OCI-LY1 (cell line): ENCODE measurements around the gene AMOTL1.

Source experiments
- H2AFZ ChIP-seq: fragments of 200-600 bp; sonication (generic), shearing (Covaris generic); 2 replicates; pipeline ENCODE4 v1.6.0; 2014; ENCODE audit warnings: antibody characterized with exemption, mild to moderate bottlenecking, low read length
- H3F3A ChIP-seq: fragments of 200-600 bp; sonication (generic), shearing (Covaris generic); 2 replicates; pipeline ENCODE4 v1.6.0; 2014; ENCODE audit warnings: mild to moderate bottlenecking, antibody characterized with exemption, low read length, moderate library complexity; ENCODE audit not compliant: insufficient read depth
- H3K27ac ChIP-seq: fragments of 200-600 bp; sonication (generic); 2 replicates; pipeline ENCODE4 v1.5.1; 2014; ENCODE audit warnings: low read length, mixed run types, mild to moderate bottlenecking, low read depth; ENCODE audit not compliant: poor library complexity, severe bottlenecking
- H3K27me3 ChIP-seq: fragments of 200-600 bp; sonication (generic); 2 replicates; pipeline ENCODE4 v1.6.0; 2014; ENCODE audit warnings: antibody characterized with exemption, mild to moderate bottlenecking, low read length, moderate library complexity; ENCODE audit not compliant: insufficient read depth
- H3K36me3 ChIP-seq: fragments of 200-600 bp; sonication (generic); 2 replicates; pipeline ENCODE4 v1.6.1; 2014; ENCODE audit warnings: mild to moderate bottlenecking, antibody characterized with exemption, low read length, moderate library complexity, mixed read lengths; ENCODE audit not compliant: insufficient read depth
- H3K4me1 ChIP-seq: fragments of 200-600 bp; sonication (generic); 2 replicates; pipeline ENCODE4 v1.5.1; 2014; ENCODE audit warnings: mild to moderate bottlenecking, low read length, moderate library complexity; ENCODE audit not compliant: insufficient read depth, severe bottlenecking
- H3K4me2 ChIP-seq: fragments of 200-600 bp; sonication (generic), shearing (Covaris generic); 2 replicates; pipeline ENCODE4 v1.6.1; 2014; ENCODE audit warnings: low read length
- H3K4me3 ChIP-seq: fragments of 200-600 bp; sonication (generic); 2 replicates; pipeline ENCODE4 v1.5.1; 2014; ENCODE audit warnings: low read length, low read depth, mild to moderate bottlenecking, mixed read lengths; ENCODE audit not compliant: poor library complexity, severe bottlenecking
- H3K79me2 ChIP-seq: fragments of 200-600 bp; shearing (Covaris generic); 2 replicates; pipeline ENCODE4 v1.6.1; 2016; ENCODE audit warnings: mixed run types, low read length, mixed read lengths; ENCODE audit not compliant: insufficient read depth
- H3K9ac ChIP-seq: fragments of 200-600 bp; sonication (generic), shearing (Covaris generic); 2 replicates; pipeline ENCODE4 v1.6.1; 2014; ENCODE audit warnings: mild to moderate bottlenecking, low read length, mixed read lengths
- H3K9me2 ChIP-seq: fragments of 200-600 bp; sonication (generic), shearing (Covaris generic); 2 replicates; pipeline ENCODE4 v1.6.1; 2014; ENCODE audit warnings: low read depth, mild to moderate bottlenecking, low read length, mixed read lengths
- H3K9me3 ChIP-seq: fragments of 200-600 bp; shearing (Covaris generic); 2 replicates; pipeline ENCODE4 v1.6.1; 2014; ENCODE audit warnings: low read length, mixed read lengths
- H4K20me1 ChIP-seq: fragments of 200-600 bp; sonication (generic), shearing (Covaris generic); 2 replicates; pipeline ENCODE4 v1.6.0; 2016; ENCODE audit warnings: mild to moderate bottlenecking, low read length; ENCODE audit not compliant: insufficient read depth
- CTCF ChIP-seq: fragments of 200-600 bp; sonication (generic), shearing (Covaris generic); IDR thresholded peaks from 2 replicates; pipeline ENCODE4 v1.5.1; 2017; ENCODE audit warnings: mild to moderate bottlenecking, antibody characterized with exemption, low read length, moderate library complexity, mixed read lengths
- EZH2 ChIP-seq: fragments of 200-600 bp; sonication (generic), shearing (Covaris generic); IDR thresholded peaks from 2 replicates; pipeline ENCODE4 v1.8.0; 2017; ENCODE audit warnings: borderline replicate concordance, mixed run types, mild to moderate bottlenecking, antibody characterized with exemption, low read length, moderate library complexity, mixed read lengths

Gene AMOTL1

GRCh38 chr11:94868468-94868867 is 100.3 kb downstream of the AMOTL1 start:
- Histone ChIP-seq H3K36me3 (no peaks in the 10 kb centered on the region), H3K4me3 (no peak overlapping the region), H3F3A (no peaks in the 10 kb centered on the region), H4K20me1 (no peaks in the 10 kb centered on the region), H3K9me2 (no peaks in the 10 kb centered on the region), H3K27ac (no peak overlapping the region), H2AFZ (no peak overlapping the region), H3K4me2 (no peak overlapping the region), H3K27me3 (no peaks in the 10 kb centered on the region), H3K9me3 (no peaks in the 10 kb centered on the region), H3K4me1 (no peaks in the 10 kb centered on the region), H3K79me2 (no peaks in the 10 kb centered on the region), H3K9ac (no peak overlapping the region)
- TF ChIP-seq CTCF: no peak
- no peak for TF ChIP-seq EZH2

GRCh38 chr11:94869186-94869585 is 101.0 kb downstream of the AMOTL1 start:
- Histone ChIP-seq H3K4me1 (no peaks in the 10 kb centered on the region), H2AFZ (no peak overlapping the region), H3K36me3 (no peaks in the 10 kb centered on the region), H3K9me2 (no peaks in the 10 kb centered on the region), H3F3A (no peaks in the 10 kb centered on the region), H3K27ac (no peak overlapping the region), H3K27me3 (no peaks in the 10 kb centered on the region), H3K79me2 (no peaks in the 10 kb centered on the region), H3K9me3 (no peaks in the 10 kb centered on the region), H4K20me1 (no peaks in the 10 kb centered on the region), H3K4me3 (no peak overlapping the region), H3K4me2 (no peak overlapping the region), H3K9ac (no peak overlapping the region)
- TF ChIP-seq EZH2 (no peak), CTCF (no peak)

GRCh38 chr11:94870422-94870821 is 102.3 kb downstream of the AMOTL1 start:
- Histone ChIP-seq H3K4me3 (no peak overlapping the region), H3K27me3 (no peaks in the 10 kb centered on the region), H3K4me2 (no peak overlapping the region), H2AFZ (no peak overlapping the region), H3K9me3 (no peaks in the 10 kb centered on the region), H3K9ac (no peak overlapping the region), H3F3A (no peaks in the 10 kb centered on the region), H4K20me1 (no peaks in the 10 kb centered on the region), H3K79me2 (no peaks in the 10 kb centered on the region), H3K9me2 (no peaks in the 10 kb centered on the region), H3K4me1 (no peaks in the 10 kb centered on the region), H3K27ac (no peak overlapping the region), H3K36me3 (no peaks in the 10 kb centered on the region)
- TF ChIP-seq EZH2: no peak

- no peaks in the 10 kb centered on the region for H3F3A ChIP-seq
- TF ChIP-seq EZH2 (no peak), CTCF (no peak)
- no peaks in the 10 kb centered on the region for H3K9me3 ChIP-seq
- H3K36me3 ChIP-seq: no peaks in the 10 kb centered on the region
- H3K79me2 ChIP-seq: no peaks in the 10 kb centered on the region
- H3K4me1 ChIP-seq: no peaks in the 10 kb centered on the region
- H3K27ac ChIP-seq: no peak overlapping the region
- no peak overlapping the region for H3K9ac ChIP-seq
- H3K4me3 ChIP-seq: no peak overlapping the region
- H3K9me2 ChIP-seq: no peaks in the 10 kb centered on the region
- H3K27me3 ChIP-seq: no peaks in the 10 kb centered on the region; the same call in 1 of the 2 replicates
- H3K4me2 ChIP-seq: no peak overlapping the region
- no peaks in the 10 kb centered on the region for H4K20me1 ChIP-seq
- H2AFZ ChIP-seq: no peak overlapping the region
Observed at GRCh38 chr11:94871491-94872185, 103.5 kb downstream of the AMOTL1 start.
